Naive thymus-derived CD8-positive, alpha-beta T cell (primary cell): ENCODE data around the gene SNTB2. TPM values are rescaled to one million over a fixed set of nuclear protein-coding genes. Genes with fewer than 3 reads are reported as not detected.

Source experiments
- ATAC-seq, 2 donors: fragments of 150-1000 bp; cut with Tn5 transposase in 1 of 2; sonication (Bioruptor Pico), chemical (Tn5 transposase) in 1 of 2; 1 replicate in 1 of 2; 2 replicates in 1 of 2; pipeline ENCODE4 v1.10.0; 2021; ENCODE audit warnings: mild to moderate bottlenecking in 2 of 2, moderate library complexity in 2 of 2
- POLR2A ChIA-PET: fragments of 350-600 bp; sonication (Branson Sonifier 250); formaldehyde crosslinking; loops from one replicate; lab custom pipeline; 2021; ENCODE audit warnings: antibody characterized with exemption; lab: Charles Lee
- DNase-seq, 10 donors: peaks; one replicate each; pipeline versions ENCODE4 v3.0.0 to v3.0.0-alpha.2; 2020 to 2022
- H3K27ac Mint-ChIP-seq, 10 donors: one replicate each; pipeline ENCODE4 v1.8.0; 2020 to 2022; ENCODE audit warnings: mild to moderate bottlenecking in 10 of 10, mixed read lengths in 10 of 10, moderate library complexity in 4 of 10, inconsistent platforms in 1 of 10
- H3K27me3 Mint-ChIP-seq, 5 donors: one replicate each; pipeline ENCODE4 v1.8.0; 2021 to 2022; ENCODE audit warnings: mixed read lengths in 5 of 5
- H3K36me3 Mint-ChIP-seq, 3 donors: one replicate each; pipeline ENCODE4 v1.8.0; 2020 to 2022; ENCODE audit warnings: mixed read lengths in 3 of 3, mild to moderate bottlenecking in 2 of 3, inconsistent platforms in 1 of 3
- H3K4me1 Mint-ChIP-seq, 4 donors: one replicate each; pipeline ENCODE4 v1.8.0; 2021 to 2022; ENCODE audit warnings: mixed read lengths in 4 of 4
- H3K4me3 Mint-ChIP-seq, 10 donors: one replicate each; pipeline ENCODE4 v1.8.0; 2020 to 2022; ENCODE audit warnings: mild to moderate bottlenecking in 10 of 10, mixed read lengths in 10 of 10, moderate library complexity in 6 of 10, inconsistent platforms in 1 of 10
- H3K9me3 Mint-ChIP-seq, 9 donors: one replicate each; pipeline ENCODE4 v1.8.0; 2020 to 2022; ENCODE audit warnings: mixed read lengths in 9 of 9, mild to moderate bottlenecking in 3 of 9, inconsistent platforms in 1 of 9, moderate library complexity in 1 of 9
- polyA plus RNA-seq, 3 donors: library from polyadenylated mRNA; unstranded; fragments of 300-500 nt; fragmentation: Illumina TruSeq; gene quantifications; one replicate each; pipeline ENCODE4 v1.2.3, GENCODE V29; 2021
- total RNA-seq, 8 experiments: library from RNA in 2 of 8; stranded (reverse) in 2 of 8; gene quantifications; one replicate each; pipeline ENCODE4 v1.2.3 and lab custom pipeline; 2021 to 2026

Gene SNTB2
- total and polyA plus RNA-seq, 5 experiments from 2014 or later, result 3.7 to 15.0 (median 11.0) TPM

DNA sequence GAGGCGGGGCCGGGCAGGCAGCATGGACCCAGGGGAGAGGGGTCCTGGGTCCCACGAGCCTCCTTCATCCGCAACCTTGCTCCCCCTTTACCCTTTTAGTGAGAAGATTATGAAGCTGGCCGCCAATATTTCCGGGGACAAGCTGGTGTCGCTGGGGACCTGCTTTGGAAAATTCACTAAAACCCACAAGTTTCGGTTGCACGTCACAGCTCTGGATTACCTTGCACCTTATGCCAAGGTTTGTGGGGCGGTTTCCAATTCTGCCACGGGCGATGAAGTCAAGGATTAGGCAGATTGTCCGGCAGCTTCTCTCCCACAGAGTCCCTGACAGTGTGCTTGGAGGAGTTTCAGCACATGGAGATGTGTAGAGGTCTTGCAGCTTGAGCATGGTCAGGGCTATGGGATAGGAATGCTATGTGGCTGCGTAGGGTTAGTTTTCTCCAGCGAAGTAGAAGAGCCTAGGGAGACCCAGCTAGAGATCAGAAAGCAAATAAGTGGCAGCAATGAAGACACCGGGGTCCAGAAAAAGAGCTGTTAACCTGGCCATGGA lies 153.2 kb downstream of the SNTB2 start:
- Mint-ChIP-seq H3K27me3 (no peaks in the 10 kb centered on the region), H3K9me3 (no peaks in the 10 kb centered on the region), H3K27ac (peak overlapping the region; percentile 98 to 100 (median 99)), H3K4me3 (peak overlapping the region; percentile 98 to 100 (median 100)), H3K4me1 (peaks cover 19 to 60% (median 53%) of the 10 kb centered on the region in 4 donors), H3K36me3 (peaks cover 4 to 47% (median 10%) of the 10 kb centered on the region in 3 donors)
- no peak for ATAC-seq
- DNase-seq, result peak in 1 of 10 donors; percentile 18
- POLR2A ChIA-PET, result interaction anchor here (0.9 to 3.4 kb wide), 5 partner anchors 11 to 29 kb away, joined by 3 to 47 read pairs (median 5); partner anchors contain the start of genes PDF and VPS4A

DNA sequence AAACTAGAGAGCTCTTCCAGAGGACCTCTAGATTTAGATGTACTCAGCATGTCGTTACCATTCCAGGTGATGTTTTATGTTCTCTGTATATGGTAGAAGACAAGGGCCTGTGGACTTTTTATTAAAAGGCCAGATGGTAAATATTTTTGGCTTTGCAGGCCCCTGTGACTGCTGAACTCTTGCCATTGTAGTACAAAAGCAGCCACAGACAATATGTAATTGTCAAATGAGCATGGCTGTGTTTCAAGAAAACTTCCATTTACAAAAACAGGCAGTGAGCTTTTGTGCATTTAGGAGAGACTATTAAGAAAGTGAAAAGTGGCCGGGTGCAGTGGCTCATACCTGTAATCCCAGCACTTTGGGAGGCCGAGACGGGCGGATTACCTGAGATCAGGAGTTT lies 157.2 kb downstream of the SNTB2 start:
- ATAC-seq, result no peak
- POLR2A ChIA-PET, result interaction anchor here (0.8 kb wide), 1 partner anchor 9 kb away, joined by 5 read pairs; no protein-coding TSS in a partner anchor
- H3K4me3 Mint-ChIP-seq, result no peak overlapping the region
- H3K4me1 Mint-ChIP-seq, result peaks cover 15 to 28% (median 27%) of the 10 kb centered on the region in 4 donors
- DNase-seq, result no peak
- H3K9me3 Mint-ChIP-seq, result no peaks in the 10 kb centered on the region
- no peak overlapping the region for H3K27ac Mint-ChIP-seq
- H3K27me3 Mint-ChIP-seq, result no peaks in the 10 kb centered on the region
- H3K36me3 Mint-ChIP-seq, result peaks cover 0 to 35% (median 6%) of the 10 kb centered on the region in 3 donors

DNA sequence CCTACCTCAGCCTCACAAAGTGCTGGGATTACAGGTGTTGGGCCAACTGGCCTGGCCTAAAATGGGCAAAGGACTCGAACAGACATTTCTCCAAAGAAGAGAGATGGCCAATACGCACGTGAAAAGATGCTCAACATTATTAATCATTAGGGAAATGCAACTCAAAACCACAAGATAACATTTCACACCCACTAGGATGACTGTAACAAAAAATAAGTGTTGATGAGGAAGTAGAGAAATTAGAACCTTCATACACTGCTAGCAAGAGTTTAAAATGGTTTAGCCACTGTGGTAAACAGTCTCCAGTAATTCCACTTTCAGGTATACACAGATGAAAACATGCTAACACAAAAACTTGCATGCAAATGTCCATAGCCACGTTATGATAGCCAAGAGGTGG lies 159.0 kb downstream of the SNTB2 start:
- POLR2A ChIA-PET, result no interaction called here
- ATAC-seq (no peak), DNase-seq (no peak)
- Mint-ChIP-seq H3K4me3 (peak overlapping the region in 1 of 10 donors; percentile 40), H3K36me3 (peaks cover 0 to 32% (median 6%) of the 10 kb centered on the region in 3 donors), H3K27ac (peak overlapping the region in 3 of 10 donors; percentile 52 to 58 (median 56)), H3K9me3 (no peaks in the 10 kb centered on the region), H3K4me1 (peaks cover 2 to 14% (median 11%) of the 10 kb centered on the region in 4 donors), H3K27me3 (no peaks in the 10 kb centered on the region)

DNA sequence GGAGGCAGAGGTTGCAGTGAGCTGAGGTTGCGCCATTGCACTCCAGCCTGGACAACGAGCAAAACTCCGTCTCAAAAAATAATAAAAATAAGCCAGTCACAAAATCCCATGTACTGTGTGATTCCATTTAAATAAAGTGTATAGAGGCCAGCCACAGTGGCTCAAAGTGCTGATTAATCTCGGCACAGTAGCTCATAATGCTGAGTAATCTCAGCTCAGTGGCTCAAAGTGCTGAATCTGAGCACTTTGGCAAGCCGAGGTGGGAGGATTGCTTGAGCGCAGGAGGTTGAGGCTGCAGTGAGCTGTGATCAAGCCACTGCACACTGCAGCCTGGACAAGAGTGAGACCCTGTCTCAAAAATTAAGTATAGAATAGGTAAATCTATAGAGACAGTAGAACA lies 159.7 kb downstream of the SNTB2 start:
- DNase-seq (no peak), ATAC-seq (no peak)
- Mint-ChIP-seq H3K36me3 (peaks cover 0 to 27% (median 2%) of the 10 kb centered on the region in 3 donors), H3K4me1 (peaks cover 2 to 7% (median 3%) of the 10 kb centered on the region in 4 donors), H3K9me3 (no peaks in the 10 kb centered on the region), H3K27me3 (no peaks in the 10 kb centered on the region), H3K27ac (peak overlapping the region in 2 of 10 donors; percentile 23 to 81), H3K4me3 (no peak overlapping the region)
- POLR2A ChIA-PET, result interaction anchor here (1.1 kb wide), 1 partner anchor 16 kb away, joined by 4 read pairs; the partner anchor contains the start of gene PDF

DNA sequence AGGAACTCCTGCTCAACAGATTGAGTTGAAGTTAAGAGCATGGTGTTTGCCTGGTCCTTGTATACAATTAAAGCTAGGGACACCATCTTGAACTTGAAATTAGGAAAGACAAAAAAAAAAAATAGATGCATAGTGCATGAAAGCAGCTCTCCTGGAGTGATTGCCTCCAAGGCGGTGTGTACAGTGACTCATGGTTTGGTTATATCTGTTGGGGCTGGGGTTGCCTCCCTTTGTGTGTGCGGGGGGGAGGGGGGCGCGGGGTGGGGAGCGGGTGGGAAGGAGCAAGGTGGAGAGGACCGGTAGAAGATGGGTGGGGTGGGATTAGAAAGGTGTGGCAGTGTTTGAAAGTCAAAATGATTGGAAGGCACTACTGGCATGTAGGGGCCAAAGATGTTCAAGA lies 161.3 kb downstream of the SNTB2 start:
- POLR2A ChIA-PET, result interaction anchor here (0.6 to 1.3 kb wide), 2 partner anchors 9 to 582 kb away, joined by 3 read pairs; partner anchors contain the start of genes COG8 and NIP7
- H3K27ac Mint-ChIP-seq, result no peak overlapping the region
- DNase-seq (no peak), ATAC-seq (no peak)
- no peaks in the 10 kb centered on the region for H3K27me3 Mint-ChIP-seq
- no peak overlapping the region for H3K4me3 Mint-ChIP-seq
- peaks cover 0 to 28% (median 2%) of the 10 kb centered on the region in 3 donors for H3K36me3 Mint-ChIP-seq
- no peaks in the 10 kb centered on the region for H3K9me3 Mint-ChIP-seq
- H3K4me1 Mint-ChIP-seq, result peaks cover 0 to 6% (median 2%) of the 10 kb centered on the region in 4 donors

DNA sequence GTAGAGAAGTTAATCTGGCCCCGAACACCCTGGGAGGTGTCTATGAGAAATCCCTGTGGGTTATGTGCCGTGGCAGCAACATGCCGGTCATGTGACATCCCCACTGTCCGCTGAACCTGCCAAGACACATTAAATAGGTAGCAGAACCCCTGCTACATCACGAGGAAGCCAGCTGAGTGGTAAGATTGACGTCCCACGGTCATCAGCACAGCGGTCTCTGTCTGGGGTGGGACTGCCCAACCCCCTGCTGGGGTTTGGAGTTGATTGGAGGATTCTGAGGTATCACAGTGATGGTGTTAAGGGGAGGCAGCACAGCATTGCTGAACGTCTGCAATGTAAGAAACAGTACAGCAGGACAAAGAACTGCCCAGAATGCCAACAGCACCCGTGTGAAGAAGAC lies 162.6 kb downstream of the SNTB2 start:
- POLR2A ChIA-PET, result no interaction called here
- Mint-ChIP-seq H3K27ac (peak overlapping the region in 2 of 10 donors; percentile 38 to 59), H3K36me3 (peaks cover 0 to 27% (median 0%) of the 10 kb centered on the region in 3 donors), H3K27me3 (no peaks in the 10 kb centered on the region), H3K9me3 (no peaks in the 10 kb centered on the region), H3K4me1 (peaks cover 0 to 6% (median 2%) of the 10 kb centered on the region in 4 donors), H3K4me3 (no peak overlapping the region)
- no peak for DNase-seq
- ATAC-seq, result no peak

DNA sequence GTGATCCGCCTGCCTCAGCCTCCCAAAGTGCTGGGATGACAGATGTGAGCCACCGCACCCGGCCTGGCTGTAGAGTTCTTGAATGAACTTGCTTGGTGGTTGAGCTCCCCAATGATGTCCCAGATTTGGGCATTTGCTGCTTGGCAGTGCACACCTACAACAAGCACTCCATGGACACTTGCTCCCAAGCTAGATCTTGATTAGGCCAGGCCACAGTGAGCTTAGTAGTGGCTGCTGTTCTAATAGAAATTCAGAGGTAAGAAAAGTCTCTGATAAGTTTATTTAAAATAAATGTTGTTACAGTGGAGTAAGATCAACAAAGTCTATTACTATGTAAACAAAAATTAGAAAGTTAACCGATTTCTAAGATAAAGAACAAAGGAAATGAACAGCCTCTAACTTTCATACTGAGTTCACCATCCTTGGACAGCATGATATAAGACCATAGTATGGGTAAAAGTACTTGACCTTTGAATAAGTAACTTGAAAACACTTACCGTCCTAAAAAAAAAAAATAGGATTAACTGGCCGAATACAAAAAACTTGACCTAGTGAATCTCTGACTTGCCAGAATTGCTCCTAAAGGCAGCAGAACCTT lies 163.7 kb downstream of the SNTB2 start:
- no peaks in the 10 kb centered on the region for H3K9me3 Mint-ChIP-seq
- DNase-seq (no peak), ATAC-seq (no peak)
- peaks cover 0 to 5% (median 2%) of the 10 kb centered on the region in 4 donors for H3K4me1 Mint-ChIP-seq
- no peak overlapping the region for H3K4me3 Mint-ChIP-seq
- H3K27ac Mint-ChIP-seq, result peak overlapping the region in 1 of 10 donors; percentile 18
- peaks cover 0 to 34% (median 2%) of the 10 kb centered on the region in 3 donors for H3K36me3 Mint-ChIP-seq
- no peaks in the 10 kb centered on the region for H3K27me3 Mint-ChIP-seq
- POLR2A ChIA-PET, result no interaction called here

DNA sequence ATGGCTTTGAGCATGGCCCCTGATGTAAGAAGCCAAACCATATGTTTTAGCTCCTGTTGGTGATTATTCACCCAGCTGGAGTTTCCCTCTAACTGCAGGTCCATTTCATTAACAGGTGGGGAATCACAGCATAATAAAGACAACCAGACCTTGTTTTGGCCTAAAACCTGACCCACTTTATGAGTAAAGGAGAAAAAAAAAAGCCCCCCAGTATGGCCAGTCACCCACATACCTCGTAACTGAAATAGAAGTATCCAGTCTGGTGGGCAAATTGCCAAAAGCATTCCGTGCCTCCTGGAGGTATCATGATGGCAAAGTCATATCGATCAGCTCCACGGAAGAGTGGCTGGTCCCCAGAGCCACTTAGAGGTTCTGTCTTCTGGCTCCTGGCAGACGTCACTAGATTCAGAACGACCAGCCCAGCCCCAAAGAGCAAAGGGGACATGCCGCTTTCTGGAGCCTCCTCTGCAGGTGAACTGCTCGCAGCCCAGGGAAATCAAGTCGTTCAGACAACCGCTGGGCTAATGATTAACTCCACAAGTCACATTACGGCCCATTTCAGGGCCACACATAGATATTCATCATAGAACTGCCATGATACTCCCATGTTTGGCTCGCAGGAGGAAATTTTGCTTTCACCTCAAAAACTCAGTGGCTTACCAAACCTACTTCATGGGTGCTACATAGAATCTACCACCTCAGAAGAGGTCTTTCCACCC lies 164.5 kb downstream of the SNTB2 start, which contains the start of gene TMED6:
TMED6 (minus strand) TSS at position 478 of the 719 bp plus-strand sequence; CDS start at position 445, 33 bp downstream.
- POLR2A ChIA-PET, result no interaction called here

More for the DNA sequence above, 164.5 kb downstream of the SNTB2 start, which contains the start of gene TMED6:
- no peak within 1 kb of the TSS for H3K4me3 Mint-ChIP-seq
- ATAC-seq (no peak), DNase-seq (no peak)
- no peaks in the 10 kb centered on the region for H3K9me3 Mint-ChIP-seq
- peak within 1 kb of the TSS in 6 of 10 donors; percentile 18 to 72 (median 40) for H3K27ac Mint-ChIP-seq
- H3K36me3 Mint-ChIP-seq, result peaks cover 0 to 42% (median 2%) of the 10 kb centered on the region in 3 donors
- H3K4me1 Mint-ChIP-seq, result peaks cover 0 to 4% (median 0%) of the 10 kb centered on the region in 4 donors
- no peaks in the 10 kb centered on the region for H3K27me3 Mint-ChIP-seq

Other genes with a start within 250 kb of the SNTB2 start
- 1 to 10 TPM; 3.4 to 4.0 TPM for gene HAS3, start 81.5 kb upstream of the SNTB2 start, total RNA-seq
- under 1 TPM; 0.07 to 0.55 (median 0.11) TPM for gene HAS3, start 81.5 kb upstream of the SNTB2 start, polyA plus RNA-seq
- 100 to 1,000 TPM; 126 to 137 TPM for gene CHTF8, start 54.6 kb upstream of the SNTB2 start, total RNA-seq
- 100 to 1,000 TPM; 165 to 192 (median 184) TPM for gene CHTF8, start 54.6 kb upstream of the SNTB2 start, polyA plus RNA-seq
- gene UTP4, start 54.5 kb upstream of the SNTB2 start, total RNA-seq, result 10 to 100 TPM; 41.8 to 44.5 TPM
- 10 to 100 TPM; 72.4 to 77.6 (median 72.8) TPM for gene UTP4, start 54.5 kb upstream of the SNTB2 start, polyA plus RNA-seq
- 10 to 100 TPM; 51.3 to 52.2 TPM for gene VPS4A, start 124.2 kb downstream of the SNTB2 start, total RNA-seq
- 10 to 100 TPM; 28.4 to 36.1 (median 29.1) TPM for gene VPS4A, start 124.2 kb downstream of the SNTB2 start, polyA plus RNA-seq
- 10 to 100 TPM; 15.1 to 16.8 TPM for gene PDF, start 143.4 kb downstream of the SNTB2 start, total RNA-seq
- gene PDF, start 143.4 kb downstream of the SNTB2 start, polyA plus RNA-seq, result 10 to 100 TPM; 12.3 to 17.2 (median 13.8) TPM
- gene COG8, start 152.4 kb downstream of the SNTB2 start, total RNA-seq, result 10 to 100 TPM; 62.0 to 65.5 TPM
- 10 to 100 TPM; 33.6 to 42.0 (median 39.6) TPM for gene COG8, start 152.4 kb downstream of the SNTB2 start, polyA plus RNA-seq
- 10 to 100 TPM; 33.0 to 34.4 TPM for gene NIP7, start 152.6 kb downstream of the SNTB2 start, total RNA-seq
- 10 to 100 TPM; 17.6 to 24.8 (median 18.5) TPM for gene NIP7, start 152.6 kb downstream of the SNTB2 start, polyA plus RNA-seq
- gene TMED6, start 164.6 kb downstream of the SNTB2 start, total RNA-seq, result 1 to 10 TPM; 4.5 to 5.2 TPM
- gene TMED6, start 164.6 kb downstream of the SNTB2 start, polyA plus RNA-seq, result under 1 TPM in 1 of 3 donors, not detected in 2; 0.43 TPM
- gene TERF2, start 198.8 kb downstream of the SNTB2 start, total RNA-seq, result 10 to 100 TPM; 51.1 to 59.8 TPM
- gene TERF2, start 198.8 kb downstream of the SNTB2 start, polyA plus RNA-seq, result 10 to 100 TPM; 22.0 to 30.9 (median 29.7) TPM
- 10 to 100 TPM; 45.6 to 47.3 TPM for gene CYB5B, start 237.5 kb downstream of the SNTB2 start, total RNA-seq
- gene CYB5B, start 237.5 kb downstream of the SNTB2 start, polyA plus RNA-seq, result 10 to 100 TPM; 83.3 to 96.4 (median 90.4) TPM